CD14-positive monocyte (primary cell): ENCODE data around the gene KHSRP. TPM values are rescaled to one million over a fixed set of nuclear protein-coding genes. Genes with fewer than 3 reads are reported as not detected.

Experiments
- DNase-seq, 3 donors: peaks; one replicate each; pipeline ENCODE4 v3.0.0-alpha.2; 2011 to 2022
- H2AFZ ChIP-seq: 2 replicates; pipeline ENCODE4 v1.6.0; 2012; ENCODE audit warnings: mild to moderate bottlenecking, low read depth, low read length, inconsistent platforms; ENCODE audit not compliant: insufficient read depth, poor library complexity, severe bottlenecking
- H3K27ac ChIP-seq, 2 donors: 1 replicate in 1 of 2; 2 replicates in 1 of 2; pipeline ENCODE4 v1.5.1; 2012 to 2013; ENCODE audit warnings: low read length in 2 of 2, control low read depth in 1 of 2, inconsistent platforms in 1 of 2, low read depth in 1 of 2, mild to moderate bottlenecking in 1 of 2
- H3K27me3 ChIP-seq, 2 donors: one replicate each; pipeline versions ENCODE4 v1.6.0 to v1.6.1; 2011 to 2013; ENCODE audit warnings: low read length in 2 of 2; ENCODE audit not compliant: control insufficient read depth in 2 of 2, insufficient read depth in 2 of 2
- H3K36me3 ChIP-seq, 2 donors: replicated peaks in 1 of 2; 1 replicate in 1 of 2; 2 replicates in 1 of 2; pipeline versions ENCODE4 v1.5.1 to v1.6.1; 2012 to 2013; ENCODE audit warnings: low read length in 2 of 2, control low read depth in 1 of 2, inconsistent platforms in 1 of 2, mild to moderate bottlenecking in 1 of 2; ENCODE audit not compliant: insufficient read depth in 2 of 2, control insufficient read depth in 1 of 2
- H3K4me1 ChIP-seq, 2 donors: 1 replicate in 1 of 2; 2 replicates in 1 of 2; pipeline versions ENCODE4 v1.5.1 to v1.6.1; 2012 to 2013; ENCODE audit warnings: low read length in 2 of 2, control low read depth in 1 of 2, inconsistent platforms in 1 of 2, mild to moderate bottlenecking in 1 of 2, moderate library complexity in 1 of 2; ENCODE audit not compliant: insufficient read depth in 2 of 2, control insufficient read depth in 1 of 2
- H3K4me2 ChIP-seq: replicated peaks from 2 replicates; pipeline ENCODE3; 2012; ENCODE audit warnings: low read length, moderate library complexity, mild to moderate bottlenecking; ENCODE audit not compliant: poor library complexity, severe bottlenecking; ENCODE audit errors: extremely low read depth
- H3K4me3 ChIP-seq, 3 experiments: fragments of 200-600 bp in 1 of 3; sonication (generic) in 1 of 3; replicated peaks in 1 of 3; 1 replicate in 2 of 3; 2 replicates in 1 of 3; pipeline ENCODE4 v1.5.1; 2011 to 2013; ENCODE audit warnings: low read length in 3 of 3, mild to moderate bottlenecking in 3 of 3, control low read depth in 2 of 3, low read depth in 2 of 3, inconsistent platforms in 1 of 3, moderate library complexity in 1 of 3
- H3K79me2 ChIP-seq: 2 replicates; pipeline ENCODE4 v1.6.0; 2012; ENCODE audit warnings: mild to moderate bottlenecking, control low read depth, inconsistent platforms, low read length, moderate library complexity; ENCODE audit not compliant: insufficient read depth
- H3K9ac ChIP-seq: 2 replicates; pipeline ENCODE4 v1.6.0; 2017; ENCODE audit warnings: low read length, mild to moderate bottlenecking; ENCODE audit not compliant: insufficient read depth, poor library complexity, severe bottlenecking
- H3K9me3 ChIP-seq, 2 donors: replicated peaks in 1 of 2; 1 replicate in 1 of 2; 2 replicates in 1 of 2; pipeline versions ENCODE4 v1.5.1 to v1.6.1; 2012 to 2013; ENCODE audit warnings: low read length in 2 of 2, control low read depth in 1 of 2; ENCODE audit not compliant: control insufficient read depth in 1 of 2, insufficient read depth in 1 of 2
- H4K20me1 ChIP-seq: 2 replicates; pipeline ENCODE4 v1.6.0; 2012; ENCODE audit warnings: mild to moderate bottlenecking, low read length, control low read depth, moderate library complexity; ENCODE audit not compliant: insufficient read depth
- H3K27ac Mint-ChIP-seq, 7 donors: one replicate each; pipeline ENCODE4 v1.8.0; 2020; ENCODE audit warnings: mild to moderate bottlenecking in 7 of 7, mixed read lengths in 7 of 7, moderate library complexity in 6 of 7, inconsistent platforms in 2 of 7
- H3K27me3 Mint-ChIP-seq, 3 donors: one replicate each; pipeline ENCODE4 v1.8.0; 2021 to 2022; ENCODE audit warnings: low read depth in 3 of 3, mild to moderate bottlenecking in 3 of 3, mixed read lengths in 3 of 3, moderate library complexity in 3 of 3, inconsistent platforms in 1 of 3
- H3K36me3 Mint-ChIP-seq, 2 donors: one replicate each; pipeline ENCODE4 v1.8.0; 2020; ENCODE audit warnings: mixed read lengths in 2 of 2, inconsistent platforms in 1 of 2, mild to moderate bottlenecking in 1 of 2
- H3K4me1 Mint-ChIP-seq: one replicate; pipeline ENCODE4 v1.8.0; 2020; ENCODE audit warnings: mild to moderate bottlenecking, mixed read lengths
- H3K4me3 Mint-ChIP-seq, 2 donors: one replicate each; pipeline ENCODE4 v1.8.0; 2020; ENCODE audit warnings: mild to moderate bottlenecking in 2 of 2, mixed read lengths in 2 of 2, moderate library complexity in 1 of 2
- H3K9me3 Mint-ChIP-seq, 7 donors: one replicate each; pipeline ENCODE4 v1.8.0; 2020 to 2022; ENCODE audit warnings: mixed read lengths in 7 of 7, mild to moderate bottlenecking in 6 of 7, moderate library complexity in 6 of 7, inconsistent platforms in 2 of 7
- WGBS: methylation state at CpG from one replicate; pipeline ENCODE4 v1.1.5; 2013; ENCODE audit warnings: missing lambda C conversion rate; ENCODE audit not compliant: insufficient coverage; 5-methylcytosine and 5-hydroxymethylcytosine counted together
- intact Hi-C, 2 donors: fragments of 100-400 bp; cut with micrococcal nuclease; formaldehyde crosslinking; loops; one replicate each; pipeline versions ENCODE4 v1.15.0 to v1.15.1; 2023
- polyA plus RNA-seq, 3 donors: library from polyadenylated mRNA; depleted of rRNA in 1 of 3; unstranded in 2 of 3; stranded (reverse) in 1 of 3; fragments of 300-500 nt in 2 of 3; fragments of >200 nt in 1 of 3; fragmentation: Illumina TruSeq in 2 of 3; gene quantifications; 1 replicate in 2 of 3; 2 replicates in 1 of 3; pipeline ENCODE4 v1.2.3, GENCODE V29; 2012 to 2021
- TF ChIP-seq, protein P1 (sequence below): fragments of 200-600 bp; IDR thresholded peaks from one replicate; pipeline ENCODE4 v1.8.0; 2022; ENCODE audit warnings: antibody characterized with exemption, mild to moderate bottlenecking

KHSRP gene
- polyA plus RNA-seq, 3 donors = 8.6 to 63.3 (median 9.1) TPM

GRCh38 chr19:6396305-6396704 lies 28.3 kb downstream of the KHSRP start:
- intact Hi-C loops = no loop called here

GRCh38 chr19:6394831-6395230 lies 29.8 kb downstream of the KHSRP start:
- TF ChIP-seq, protein P1, sequence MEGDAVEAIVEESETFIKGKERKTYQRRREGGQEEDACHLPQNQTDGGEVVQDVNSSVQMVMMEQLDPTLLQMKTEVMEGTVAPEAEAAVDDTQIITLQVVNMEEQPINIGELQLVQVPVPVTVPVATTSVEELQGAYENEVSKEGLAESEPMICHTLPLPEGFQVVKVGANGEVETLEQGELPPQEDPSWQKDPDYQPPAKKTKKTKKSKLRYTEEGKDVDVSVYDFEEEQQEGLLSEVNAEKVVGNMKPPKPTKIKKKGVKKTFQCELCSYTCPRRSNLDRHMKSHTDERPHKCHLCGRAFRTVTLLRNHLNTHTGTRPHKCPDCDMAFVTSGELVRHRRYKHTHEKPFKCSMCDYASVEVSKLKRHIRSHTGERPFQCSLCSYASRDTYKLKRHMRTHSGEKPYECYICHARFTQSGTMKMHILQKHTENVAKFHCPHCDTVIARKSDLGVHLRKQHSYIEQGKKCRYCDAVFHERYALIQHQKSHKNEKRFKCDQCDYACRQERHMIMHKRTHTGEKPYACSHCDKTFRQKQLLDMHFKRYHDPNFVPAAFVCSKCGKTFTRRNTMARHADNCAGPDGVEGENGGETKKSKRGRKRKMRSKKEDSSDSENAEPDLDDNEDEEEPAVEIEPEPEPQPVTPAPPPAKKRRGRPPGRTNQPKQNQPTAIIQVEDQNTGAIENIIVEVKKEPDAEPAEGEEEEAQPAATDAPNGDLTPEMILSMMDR = no peak
- 90% methylated on average over 2 of the region's 3 CpGs for WGBS
- no peak for DNase-seq

More at GRCh38 chr19:6396305-6396704, 28.3 kb downstream of the KHSRP start:
- TF ChIP-seq, protein P1 = no peak
- WGBS = 97% methylated on average over 10 of the region's 12 CpGs
- no peak overlapping the region for H3K4me3 Mint-ChIP-seq
- peak overlapping the region in 1 of 7 donors; percentile 64 for H3K27ac Mint-ChIP-seq
- H3K36me3 ChIP-seq = peaks cover 0 to 5% of the 10 kb centered on the region in 2 donors
- no peak overlapping the region for H2AFZ ChIP-seq
- no peaks in the 10 kb centered on the region for H3K27me3 ChIP-seq
- H3K9me3 ChIP-seq = no peaks in the 10 kb centered on the region
- no peak overlapping the region for H3K27ac ChIP-seq
- H3K79me2 ChIP-seq = peaks cover 17% of the 10 kb centered on the region
- no peaks in the 10 kb centered on the region for H3K9me3 Mint-ChIP-seq
- no peak for DNase-seq
- peaks cover 16% of the 10 kb centered on the region for H3K4me1 Mint-ChIP-seq
- H4K20me1 ChIP-seq = no peaks in the 10 kb centered on the region
- H3K4me3 ChIP-seq = no peak overlapping the region
- peaks cover 14 to 22% of the 10 kb centered on the region in 2 donors for H3K4me1 ChIP-seq
- no peak overlapping the region for H3K9ac ChIP-seq
- no peak overlapping the region for H3K4me2 ChIP-seq
- peaks cover 1 to 8% (median 6%) of the 10 kb centered on the region in 3 donors for H3K27me3 Mint-ChIP-seq
- peaks cover 2 to 8% of the 10 kb centered on the region in 2 donors for H3K36me3 Mint-ChIP-seq

More at GRCh38 chr19:6394831-6395230, 29.8 kb downstream of the KHSRP start:
- H4K20me1 ChIP-seq = no peaks in the 10 kb centered on the region
- H3K79me2 ChIP-seq = peaks cover 22% of the 10 kb centered on the region
- H3K36me3 ChIP-seq = peaks cover 3 to 15% of the 10 kb centered on the region in 2 donors
- intact Hi-C loops = no loop called here
- Mint-ChIP-seq H3K4me1 (peaks cover 19% of the 10 kb centered on the region), H3K27ac (peak overlapping the region in 3 of 7 donors; percentile 1 to 97 (median 35)), H3K9me3 (no peaks in the 10 kb centered on the region), H3K36me3 (peaks cover 6 to 21% of the 10 kb centered on the region in 2 donors), H3K4me3 (no peak overlapping the region), H3K27me3 (peaks cover 1 to 8% (median 6%) of the 10 kb centered on the region in 3 donors)
- no peak overlapping the region for H3K9ac ChIP-seq
- H2AFZ ChIP-seq = no peak overlapping the region
- H3K4me1 ChIP-seq = peaks cover 14 to 22% of the 10 kb centered on the region in 2 donors
- no peak overlapping the region for H3K4me2 ChIP-seq
- H3K4me3 ChIP-seq = no peak overlapping the region
- no peaks in the 10 kb centered on the region for H3K9me3 ChIP-seq
- H3K27ac ChIP-seq = no peak overlapping the region
- no peaks in the 10 kb centered on the region for H3K27me3 ChIP-seq
